PFSK-1 (cell line): Measurements from ENCODE around the gene RILP.

Experiments used
- FOXP2 ChIP-seq: optimal IDR thresholded peaks from 2 replicates; pipeline ENCODE3; 2011; ENCODE audit warnings: borderline replicate concordance, control low read depth, inconsistent platforms; ENCODE audit not compliant: insufficient read depth; ENCODE audit errors: extremely low read length, extremely low read depth
- POLR2AphosphoS5 ChIP-seq: IDR thresholded peaks from 2 replicates; pipeline ENCODE4 v1.6.1; 2012; ENCODE audit warnings: low read depth, mild to moderate bottlenecking, control low read depth, low read length, moderate library complexity
- SIN3A ChIP-seq: IDR thresholded peaks from 2 replicates; pipeline ENCODE4 v1.6.1; 2012; ENCODE audit warnings: mild to moderate bottlenecking, low read length, moderate library complexity, borderline replicate concordance; ENCODE audit not compliant: insufficient read depth
- TAF1 ChIP-seq: IDR thresholded peaks from 2 replicates; pipeline ENCODE4 v1.6.1; 2012; ENCODE audit warnings: low read length, control low read depth, borderline replicate concordance; ENCODE audit not compliant: insufficient read depth
- TF ChIP-seq, protein P1 (sequence below), 2 experiments: IDR thresholded peaks; 2 replicates each; pipeline versions ENCODE4 v1.6.1 to v1.8.0; 2011 to 2012; ENCODE audit warnings: low read depth in 2 of 2, low read length in 2 of 2, control low read depth in 1 of 2, inconsistent platforms in 1 of 2, mild to moderate bottlenecking in 1 of 2, moderate library complexity in 1 of 2; ENCODE audit not compliant: insufficient read depth in 1 of 2

Gene RILP

DNA sequence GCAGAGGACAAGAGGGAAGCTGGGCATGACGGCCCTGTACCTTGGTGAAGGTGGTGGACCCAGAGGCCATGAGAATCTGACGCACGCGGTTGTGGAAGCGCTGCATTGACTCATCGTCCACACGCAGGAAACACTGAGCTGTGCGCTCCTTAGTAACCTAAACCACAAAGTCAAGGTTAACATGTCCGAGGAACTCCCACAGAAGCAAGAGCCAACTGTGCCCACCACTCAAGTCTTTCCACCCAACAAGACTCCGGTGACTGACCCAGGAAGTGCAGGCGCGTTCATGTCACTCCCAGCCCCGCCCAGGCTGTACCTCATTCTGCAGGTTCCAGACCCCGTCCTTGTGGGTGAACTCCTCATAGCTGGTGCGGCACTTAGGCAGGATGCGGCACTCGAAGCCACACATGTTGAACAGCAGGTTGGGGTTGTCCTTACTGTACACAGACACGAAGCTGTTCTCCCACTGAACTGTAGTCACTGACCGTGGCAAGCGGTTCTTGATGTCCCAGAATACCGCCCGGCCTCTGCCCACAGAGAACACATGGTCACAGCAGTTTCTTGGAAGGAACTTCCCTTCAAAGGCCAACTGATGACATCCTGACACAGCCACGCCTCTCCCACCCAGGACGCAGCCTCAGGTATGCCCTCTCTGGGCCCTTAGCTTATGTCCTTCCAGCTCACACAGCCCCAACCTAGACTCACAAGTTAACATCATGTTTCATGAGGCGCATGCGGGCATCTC, 23.5 kb upstream of the RILP start:
- no peak for TF ChIP-seq SIN3A
- TF ChIP-seq TAF1: no peak
- no peak for TF ChIP-seq POLR2AphosphoS5
- TF ChIP-seq, protein P1, sequence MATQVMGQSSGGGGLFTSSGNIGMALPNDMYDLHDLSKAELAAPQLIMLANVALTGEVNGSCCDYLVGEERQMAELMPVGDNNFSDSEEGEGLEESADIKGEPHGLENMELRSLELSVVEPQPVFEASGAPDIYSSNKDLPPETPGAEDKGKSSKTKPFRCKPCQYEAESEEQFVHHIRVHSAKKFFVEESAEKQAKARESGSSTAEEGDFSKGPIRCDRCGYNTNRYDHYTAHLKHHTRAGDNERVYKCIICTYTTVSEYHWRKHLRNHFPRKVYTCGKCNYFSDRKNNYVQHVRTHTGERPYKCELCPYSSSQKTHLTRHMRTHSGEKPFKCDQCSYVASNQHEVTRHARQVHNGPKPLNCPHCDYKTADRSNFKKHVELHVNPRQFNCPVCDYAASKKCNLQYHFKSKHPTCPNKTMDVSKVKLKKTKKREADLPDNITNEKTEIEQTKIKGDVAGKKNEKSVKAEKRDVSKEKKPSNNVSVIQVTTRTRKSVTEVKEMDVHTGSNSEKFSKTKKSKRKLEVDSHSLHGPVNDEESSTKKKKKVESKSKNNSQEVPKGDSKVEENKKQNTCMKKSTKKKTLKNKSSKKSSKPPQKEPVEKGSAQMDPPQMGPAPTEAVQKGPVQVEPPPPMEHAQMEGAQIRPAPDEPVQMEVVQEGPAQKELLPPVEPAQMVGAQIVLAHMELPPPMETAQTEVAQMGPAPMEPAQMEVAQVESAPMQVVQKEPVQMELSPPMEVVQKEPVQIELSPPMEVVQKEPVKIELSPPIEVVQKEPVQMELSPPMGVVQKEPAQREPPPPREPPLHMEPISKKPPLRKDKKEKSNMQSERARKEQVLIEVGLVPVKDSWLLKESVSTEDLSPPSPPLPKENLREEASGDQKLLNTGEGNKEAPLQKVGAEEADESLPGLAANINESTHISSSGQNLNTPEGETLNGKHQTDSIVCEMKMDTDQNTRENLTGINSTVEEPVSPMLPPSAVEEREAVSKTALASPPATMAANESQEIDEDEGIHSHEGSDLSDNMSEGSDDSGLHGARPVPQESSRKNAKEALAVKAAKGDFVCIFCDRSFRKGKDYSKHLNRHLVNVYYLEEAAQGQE (IDR thresholded peaks at IDR 0.05; ENCODE audit: insufficient read depth in 1 of 2, low read depth in 2 of 2, low read length in 2 of 2): no peak
- no peak for TF ChIP-seq FOXP2

DNA sequence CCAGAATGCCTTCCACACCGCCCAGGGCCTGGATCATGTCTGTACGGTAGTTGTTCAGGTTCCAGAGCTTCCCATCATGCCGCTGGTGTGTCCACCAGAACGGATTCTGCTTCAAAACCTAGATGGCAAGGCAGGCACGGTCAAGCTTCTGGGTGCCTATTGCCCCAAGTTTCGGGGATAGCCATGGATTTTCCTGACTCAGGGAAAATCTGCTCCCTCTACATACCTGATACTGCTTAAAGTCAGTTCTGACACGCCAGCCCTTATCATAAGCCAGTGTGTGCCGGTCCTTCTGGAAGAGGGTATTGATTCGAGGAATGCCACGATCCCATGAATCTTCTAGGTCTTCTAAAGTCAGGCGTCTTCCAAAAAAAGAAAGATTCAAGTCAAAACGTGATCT, 11.4 kb upstream of the RILP start:
- TF ChIP-seq FOXP2: no peak
- TF ChIP-seq, protein P1 (IDR thresholded peaks at IDR 0.05; ENCODE audit: insufficient read depth in 1 of 2, low read depth in 2 of 2, low read length in 2 of 2): no peak
- no peak for TF ChIP-seq POLR2AphosphoS5

DNA sequence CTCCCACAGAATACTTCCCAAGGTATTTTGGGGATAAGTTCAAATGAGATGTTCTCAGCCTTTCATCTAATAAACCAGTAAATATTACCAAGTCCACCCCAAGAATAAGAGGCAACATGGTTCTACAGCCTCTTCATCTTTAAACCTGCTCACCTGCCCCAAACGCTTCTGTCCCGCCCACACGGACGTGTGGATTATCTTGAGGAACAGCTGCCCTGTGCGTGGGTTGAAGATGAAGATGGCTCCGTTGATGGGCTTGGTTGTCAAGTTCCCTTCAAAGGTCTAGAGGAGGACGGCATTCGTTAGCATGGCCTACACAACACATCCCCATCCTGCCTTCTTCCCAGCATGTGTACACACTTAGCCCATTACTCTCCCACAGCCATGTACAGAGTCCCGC, 8.4 kb upstream of the RILP start:
- TF ChIP-seq FOXP2 (no peak), TAF1 (no peak)

DNA sequence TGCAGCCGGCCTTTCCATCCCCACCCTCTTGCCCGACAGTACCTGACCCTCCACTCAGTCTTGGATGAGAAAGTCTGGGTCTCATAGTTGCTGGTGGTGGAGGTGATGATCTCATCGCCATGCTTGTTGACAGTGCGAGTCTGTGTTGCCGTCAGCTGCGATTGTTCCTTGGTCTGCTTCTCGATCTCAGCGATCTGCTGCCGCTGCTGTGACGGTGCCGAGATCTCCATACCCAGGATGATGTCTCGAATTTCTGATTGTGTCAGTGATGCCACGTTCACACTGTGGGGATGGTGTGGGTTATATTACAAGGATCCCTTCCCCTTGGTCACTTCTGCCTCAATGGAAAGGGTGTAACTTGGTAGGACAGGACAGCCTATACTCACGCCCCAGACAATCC, 4.1 kb upstream of the RILP start:
- TF ChIP-seq SIN3A (no peak), TAF1 (no peak), FOXP2 (no peak), POLR2AphosphoS5 (no peak)
- TF ChIP-seq, protein P1 (IDR thresholded peaks at IDR 0.05; ENCODE audit: insufficient read depth in 1 of 2, low read depth in 2 of 2, low read length in 2 of 2): no peak

DNA sequence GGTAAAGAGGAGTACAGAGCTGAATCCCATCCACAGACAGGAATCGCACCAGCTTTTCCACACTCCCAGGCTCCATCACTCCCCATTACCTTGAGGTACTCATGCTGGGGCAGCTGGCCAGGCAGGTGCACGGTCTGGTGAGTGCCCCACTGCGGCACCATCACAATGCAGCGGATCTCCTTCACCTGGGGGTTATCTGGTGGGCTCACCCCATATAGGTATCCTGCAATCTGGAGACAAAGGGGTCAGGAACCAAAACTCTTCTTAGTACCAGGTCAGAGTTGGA, 1.8 kb upstream of the RILP start:
- TF ChIP-seq SIN3A (no peak), TAF1 (no peak), FOXP2 (no peak), POLR2AphosphoS5 (no peak)
- TF ChIP-seq, protein P1 (IDR thresholded peaks at IDR 0.05; ENCODE audit: insufficient read depth in 1 of 2, low read depth in 2 of 2, low read length in 2 of 2): no peak
